NOMO-1 (cell line): Measurements from ENCODE around the gene SPOCK1.

ENCODE experiments used
- DNase-seq, 2 experiments: peaks; one replicate each; lab custom pipeline; 2025; ENCODE audit not compliant: unreplicated experiment in 2 of 2; lab: John Stamatoyannopoulos, UW

The SPOCK1 gene

DNA sequence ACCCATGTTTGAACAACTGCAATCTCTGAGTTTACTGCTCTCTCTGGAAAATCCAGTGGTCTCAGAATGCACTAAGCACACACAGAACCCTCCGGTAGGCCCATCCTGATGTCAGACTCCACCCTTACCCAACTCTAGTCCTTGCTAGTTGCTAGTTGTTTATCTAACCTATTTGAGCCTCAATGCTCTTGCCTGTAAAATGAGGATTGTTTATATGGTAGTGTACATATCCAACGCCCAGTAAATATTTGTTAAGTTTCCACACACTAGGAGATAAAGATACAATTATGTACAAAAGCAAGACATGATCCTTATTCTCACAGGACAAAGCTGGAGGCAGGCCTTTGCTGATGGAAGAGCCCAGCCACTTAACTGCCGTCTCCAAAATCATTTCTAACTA, 192.2 kb downstream of the SPOCK1 start:
- DNase-seq: no peak

DNA sequence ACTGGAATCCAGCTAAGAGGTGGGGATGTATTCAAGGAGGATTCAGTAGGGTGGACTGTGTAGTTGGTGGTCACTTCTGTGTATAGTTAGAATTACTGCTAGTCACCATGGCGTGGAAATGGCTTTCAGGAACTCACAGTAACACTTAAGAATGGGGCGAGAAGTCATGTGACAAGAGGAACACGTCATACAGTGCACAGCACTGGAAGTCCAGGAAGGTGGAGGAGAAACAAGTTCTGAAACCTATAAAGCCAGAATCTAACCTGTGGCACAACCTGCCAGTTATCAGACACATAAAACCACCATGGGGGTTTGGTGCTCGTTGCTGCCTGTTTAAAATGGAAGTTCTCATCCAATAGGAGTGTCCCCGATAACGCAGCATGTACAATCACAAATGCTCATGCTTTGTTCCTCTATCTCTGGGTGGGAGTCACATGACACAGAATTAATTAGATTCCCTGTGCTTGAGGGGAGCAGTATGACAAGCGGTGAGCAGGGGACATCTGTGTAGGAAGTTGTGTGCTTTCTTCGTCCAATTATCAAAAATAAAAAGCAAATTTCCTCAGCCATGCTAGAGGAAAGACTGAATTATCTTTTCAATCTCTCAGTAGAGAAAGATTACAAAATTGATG, 193.0 kb downstream of the SPOCK1 start:
- DNase-seq: no peak

DNA sequence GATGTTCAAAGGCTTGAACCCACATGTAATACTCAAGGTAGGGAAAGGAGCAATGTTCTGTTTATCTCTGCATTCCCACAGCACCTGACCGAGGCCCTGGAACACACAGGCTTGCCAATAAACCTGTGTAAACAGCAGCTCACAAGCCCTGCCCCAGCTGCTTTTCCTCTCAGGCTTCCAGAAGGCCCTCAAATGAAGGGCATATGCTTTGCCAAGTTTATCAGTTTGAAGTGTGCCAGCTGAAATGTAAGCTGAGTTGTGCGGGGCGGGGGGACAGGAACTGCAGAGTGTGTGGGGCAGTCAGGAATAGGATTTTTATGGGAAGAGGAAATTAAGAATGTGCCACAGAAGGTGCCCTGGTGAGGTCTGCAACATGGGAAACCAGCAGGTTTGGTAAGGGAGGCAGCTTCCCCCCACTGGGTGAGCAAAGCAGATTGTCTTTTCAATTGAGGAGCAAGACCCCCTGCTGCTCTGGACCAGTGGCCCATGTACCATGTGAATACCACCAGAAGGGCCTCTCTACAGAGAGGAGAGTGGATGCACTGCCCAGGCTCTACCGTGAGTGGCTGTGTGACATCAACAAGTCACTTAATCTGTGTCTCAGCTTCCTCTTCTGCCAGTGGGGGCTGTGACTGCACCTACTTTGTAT, 194.8 kb downstream of the SPOCK1 start:
- DNase-seq: no peak

- DNase-seq: no peak
Measured at GRCh38 chr5:137303509-137303908, 195.6 kb downstream of the SPOCK1 start.

DNA sequence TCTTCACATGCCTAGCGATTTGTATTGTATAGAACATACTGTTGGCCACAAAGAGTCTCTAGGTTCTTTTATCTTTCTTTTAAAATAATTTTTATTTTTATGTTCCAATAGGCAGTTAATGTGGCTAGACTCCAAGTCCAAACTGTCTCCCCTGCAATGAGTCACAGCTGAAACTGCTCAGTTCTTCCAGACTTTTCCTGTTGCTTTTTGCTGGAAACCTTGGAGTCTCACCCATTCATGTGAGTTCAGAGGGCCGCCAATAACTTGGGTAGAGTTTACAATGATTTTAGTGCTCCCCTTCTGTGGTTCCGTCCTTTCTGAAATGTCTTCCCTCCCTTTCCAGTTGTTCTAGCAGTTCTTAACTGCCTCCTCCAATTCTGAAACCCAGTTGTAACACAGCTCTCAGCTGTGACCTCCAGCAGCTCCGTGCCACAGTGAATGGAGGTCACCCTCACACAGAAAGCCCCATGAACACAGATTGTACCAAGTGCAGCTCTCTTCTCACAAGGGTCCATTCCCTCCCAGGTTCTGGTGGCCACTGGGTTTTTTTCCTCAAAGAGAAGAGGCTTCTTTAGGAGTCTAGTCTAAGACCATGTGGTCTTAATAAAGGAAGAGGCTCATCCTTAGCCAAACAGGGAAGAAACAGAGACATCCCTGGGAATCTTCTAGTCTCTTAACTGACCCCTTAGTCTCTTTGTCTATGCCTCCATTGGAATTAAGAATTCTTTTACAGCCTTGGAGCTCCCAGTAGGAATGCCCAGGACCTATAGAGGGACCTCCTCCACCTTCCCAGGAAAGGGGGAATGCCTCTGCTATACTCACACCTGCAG, 198.5 kb downstream of the SPOCK1 start:
- DNase-seq: no peak

DNA sequence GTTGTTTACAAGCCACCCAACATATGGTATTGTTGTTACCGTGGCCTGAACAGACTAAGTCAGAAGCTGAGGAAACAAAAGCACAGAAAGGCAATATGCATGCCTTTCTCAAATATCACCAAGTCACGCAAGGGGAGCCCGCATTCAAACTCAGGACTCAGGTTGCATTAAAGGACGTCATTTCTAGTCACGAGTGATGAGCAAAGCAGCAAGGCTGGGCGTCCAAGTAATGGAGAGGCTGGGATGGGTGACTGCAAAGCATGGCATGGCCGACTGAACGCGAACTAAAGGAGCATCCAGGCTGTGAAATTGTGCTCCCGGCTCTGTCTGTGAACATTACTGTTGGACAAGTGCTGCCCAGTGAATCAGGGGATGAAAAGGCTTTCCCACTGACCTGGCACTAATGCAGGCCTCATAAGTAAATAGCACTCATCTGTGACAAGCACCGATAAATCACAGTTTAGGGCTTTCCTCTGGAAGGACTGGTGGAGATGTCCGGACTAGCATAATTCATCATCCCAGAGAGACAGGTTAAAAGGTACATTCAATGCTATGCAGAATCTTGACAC, 202.8 kb downstream of the SPOCK1 start:
- DNase-seq: no peak

- no peak for DNase-seq
Measured at GRCh38 chr5:137294604-137295003, 204.5 kb downstream of the SPOCK1 start.

GRCh38 chr5:137292461-137293027, 206.6 kb downstream of the SPOCK1 start:
- no peak for DNase-seq

DNA sequence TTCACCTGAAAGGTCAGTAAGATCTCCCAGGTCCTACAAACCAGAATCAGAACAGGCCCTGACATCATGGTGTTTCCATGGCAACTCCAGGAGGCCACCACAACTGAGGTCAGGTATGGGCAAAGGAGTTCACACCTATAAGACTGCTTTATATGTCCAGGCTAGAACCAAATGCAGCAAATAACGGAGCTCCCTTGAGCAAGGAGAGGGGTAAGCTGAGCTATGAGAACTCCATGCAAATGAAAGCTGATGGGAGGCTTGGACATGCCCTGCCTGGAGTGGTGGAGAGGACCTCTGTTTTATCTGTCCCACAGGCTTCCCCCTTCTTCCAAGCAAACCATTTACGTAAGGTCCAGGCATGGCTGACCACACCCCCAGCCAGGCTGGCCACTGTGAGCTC, 207.7 kb downstream of the SPOCK1 start:
- no peak for DNase-seq

DNA sequence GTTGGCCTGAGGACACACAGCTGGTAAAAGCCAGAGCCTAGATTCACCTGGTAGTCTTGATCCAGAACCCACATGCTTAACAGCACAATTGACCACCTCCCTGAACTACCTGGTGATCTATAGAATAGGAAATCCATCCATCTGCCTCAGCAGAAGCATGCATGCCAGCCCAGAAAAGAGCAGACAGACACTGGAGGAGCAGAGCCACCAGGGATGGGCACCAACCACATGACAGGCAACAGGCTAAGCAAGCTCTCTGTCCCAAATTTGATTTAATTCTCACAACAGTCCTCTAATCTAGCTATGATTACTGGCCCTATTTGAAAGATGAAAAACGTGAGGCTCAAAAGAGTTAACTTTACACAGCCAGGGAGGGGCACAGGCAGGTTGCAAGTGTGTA, 208.1 kb downstream of the SPOCK1 start:
- no peak for DNase-seq

DNA sequence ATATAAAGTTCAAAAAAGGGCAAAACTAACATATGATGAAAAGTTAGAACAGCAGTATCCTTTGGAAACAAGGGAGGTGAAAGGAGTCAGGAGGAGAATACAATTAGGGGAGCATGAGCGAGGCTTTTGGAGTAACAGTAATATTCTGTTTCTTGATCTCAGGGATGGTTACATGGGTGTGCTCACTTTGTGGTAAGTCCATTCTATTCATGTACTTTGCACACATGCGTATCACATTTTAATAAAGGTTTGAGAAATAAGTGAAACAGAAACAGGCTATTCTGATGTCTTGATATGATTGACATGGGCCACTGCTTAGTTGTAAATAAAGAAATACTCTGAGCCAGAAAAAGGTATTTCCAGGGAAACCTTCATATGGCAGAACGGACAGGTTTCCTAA, 208.8 kb downstream of the SPOCK1 start:
- no peak for DNase-seq

DNA sequence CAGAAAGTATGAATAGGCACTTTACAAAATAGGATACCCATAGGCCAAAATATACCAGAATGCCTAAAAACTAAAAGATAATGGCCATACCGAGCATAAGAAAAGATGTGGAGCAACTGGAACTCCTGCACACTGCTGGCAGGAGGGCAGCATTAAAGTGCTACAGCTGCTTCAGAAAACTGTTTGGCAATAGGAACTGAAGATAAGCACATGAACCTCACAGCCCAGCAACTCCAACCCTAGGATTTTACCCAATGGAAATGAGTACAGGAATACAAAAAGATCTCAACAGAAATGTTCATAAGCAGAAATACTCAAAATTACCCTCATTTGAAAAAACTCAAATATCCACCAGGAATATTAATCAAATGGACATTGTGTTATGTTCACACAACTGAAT, 209.3 kb downstream of the SPOCK1 start:
- no peak for DNase-seq

- DNase-seq: no peak
Measured at GRCh38 chr5:137287569-137287968, 211.6 kb downstream of the SPOCK1 start.

- DNase-seq: no peak
Measured at GRCh38 chr5:137286025-137286610, 213.0 kb downstream of the SPOCK1 start.

- DNase-seq: no peak
Measured at GRCh38 chr5:137283801-137284200, 215.3 kb downstream of the SPOCK1 start.

GRCh38 chr5:137282216-137282615, 216.9 kb downstream of the SPOCK1 start:
- DNase-seq: no peak

DNA sequence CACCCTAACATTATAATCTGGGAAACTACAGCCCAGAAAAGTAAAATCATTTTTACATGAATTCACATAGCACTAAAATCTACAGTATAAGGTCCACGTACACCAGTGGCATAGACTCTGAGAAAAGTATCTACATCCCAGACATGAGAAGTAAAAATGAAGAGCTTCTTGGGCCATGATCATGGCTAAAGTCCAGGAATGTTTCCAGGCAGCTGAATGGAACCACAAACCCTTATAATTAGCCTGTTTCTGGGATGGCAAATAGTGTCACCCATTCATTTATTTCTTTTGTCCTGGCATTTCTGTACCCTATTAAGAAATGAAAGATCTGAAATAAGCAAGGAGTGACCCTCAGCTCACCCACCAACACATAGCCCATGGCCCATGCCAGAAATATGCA, 217.9 kb downstream of the SPOCK1 start:
- no peak for DNase-seq

DNA sequence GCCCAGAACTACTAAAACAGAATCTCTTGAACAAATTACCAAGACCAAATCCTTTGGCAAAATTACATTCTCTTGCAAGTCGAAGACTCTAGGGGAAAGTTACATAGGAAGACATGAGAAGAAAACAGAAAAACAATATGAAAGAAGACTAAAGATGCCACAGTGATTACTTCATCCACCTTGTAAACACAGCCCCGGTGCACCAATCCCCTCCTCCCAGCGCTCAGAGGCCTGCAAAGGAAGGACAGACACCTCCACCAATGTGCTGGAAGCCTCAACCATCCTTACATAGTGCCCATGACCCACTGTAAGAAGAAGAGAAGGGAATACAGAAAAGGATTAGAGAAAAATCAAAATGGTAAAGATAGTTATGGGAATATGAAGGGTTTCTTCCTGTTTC, 218.5 kb downstream of the SPOCK1 start:
- no peak for DNase-seq

DNA sequence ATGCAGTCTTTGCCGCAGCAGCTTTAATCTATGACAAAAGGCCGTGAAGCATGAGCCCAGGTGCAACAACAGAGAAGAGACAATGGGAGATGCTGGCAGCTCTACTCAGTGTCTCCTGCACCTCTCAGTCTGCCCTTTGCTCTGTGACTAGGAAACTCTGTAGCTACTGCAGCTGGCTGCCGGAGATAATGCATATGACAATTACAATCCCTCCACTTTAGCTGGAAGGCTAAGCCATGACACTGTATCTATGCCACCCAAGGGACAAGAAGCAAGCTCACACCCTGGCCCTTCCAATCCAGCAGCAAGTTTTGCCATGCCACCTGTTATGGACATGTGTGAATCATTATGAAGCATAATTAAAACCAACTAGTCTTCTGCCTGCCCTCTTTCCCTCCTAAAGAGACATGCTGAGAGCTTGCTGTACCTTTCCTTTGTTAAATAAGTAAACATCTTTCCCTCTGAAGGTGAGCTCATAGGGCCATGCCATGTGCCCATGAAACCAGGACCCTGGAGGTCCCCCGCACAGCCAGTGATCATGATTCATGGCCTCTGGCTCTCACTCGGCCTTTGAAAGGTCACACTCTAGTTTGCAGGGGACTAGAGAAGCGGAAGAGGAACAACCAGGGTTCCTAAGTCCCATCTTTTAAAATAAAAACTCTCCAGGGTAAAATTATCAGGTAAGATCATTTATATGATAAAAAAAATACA, 219.4 kb downstream of the SPOCK1 start:
- no peak for DNase-seq

DNA sequence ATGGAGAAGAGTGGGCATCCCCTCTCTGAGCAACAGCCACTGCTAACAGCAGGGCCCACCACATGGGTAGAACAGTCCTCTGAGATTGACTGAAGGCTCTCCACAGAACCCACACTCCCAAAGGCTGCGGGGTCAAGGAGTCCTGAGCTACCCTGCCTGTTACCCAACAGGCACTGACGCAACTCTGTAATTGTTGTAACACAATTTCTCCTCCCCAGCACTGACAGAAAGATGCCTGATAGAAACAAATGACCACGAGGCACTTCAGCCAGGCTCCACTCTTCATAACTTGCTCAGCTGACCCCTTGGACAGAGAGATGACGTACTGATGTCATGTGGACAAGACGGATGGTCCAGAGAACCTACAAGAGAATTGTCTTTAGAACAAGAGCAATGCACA, 220.7 kb downstream of the SPOCK1 start:
- DNase-seq: no peak
